Measurements from ENCODE around the gene PDIK1L.

DNA sequence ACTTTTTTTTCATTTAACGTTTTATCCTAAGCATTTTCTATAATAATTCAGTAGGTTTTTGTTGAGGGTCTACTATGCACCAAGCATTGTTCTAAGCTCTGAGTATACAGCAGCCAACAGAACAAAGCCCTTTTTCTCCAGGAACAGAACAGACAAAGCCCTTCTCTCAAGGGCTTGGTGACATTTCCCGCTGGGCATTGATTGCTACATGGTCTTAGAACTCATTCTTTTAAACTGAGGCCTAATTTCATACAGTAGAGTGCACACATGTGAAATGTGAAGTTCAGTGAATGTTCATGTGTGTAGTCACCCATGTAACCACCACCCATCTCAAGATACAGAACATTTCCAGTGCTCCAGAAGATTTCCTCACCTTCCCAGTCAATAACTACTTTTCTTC, 15.2 kb upstream of the PDIK1L start:
- TF ChIP-seq, protein P1, sequence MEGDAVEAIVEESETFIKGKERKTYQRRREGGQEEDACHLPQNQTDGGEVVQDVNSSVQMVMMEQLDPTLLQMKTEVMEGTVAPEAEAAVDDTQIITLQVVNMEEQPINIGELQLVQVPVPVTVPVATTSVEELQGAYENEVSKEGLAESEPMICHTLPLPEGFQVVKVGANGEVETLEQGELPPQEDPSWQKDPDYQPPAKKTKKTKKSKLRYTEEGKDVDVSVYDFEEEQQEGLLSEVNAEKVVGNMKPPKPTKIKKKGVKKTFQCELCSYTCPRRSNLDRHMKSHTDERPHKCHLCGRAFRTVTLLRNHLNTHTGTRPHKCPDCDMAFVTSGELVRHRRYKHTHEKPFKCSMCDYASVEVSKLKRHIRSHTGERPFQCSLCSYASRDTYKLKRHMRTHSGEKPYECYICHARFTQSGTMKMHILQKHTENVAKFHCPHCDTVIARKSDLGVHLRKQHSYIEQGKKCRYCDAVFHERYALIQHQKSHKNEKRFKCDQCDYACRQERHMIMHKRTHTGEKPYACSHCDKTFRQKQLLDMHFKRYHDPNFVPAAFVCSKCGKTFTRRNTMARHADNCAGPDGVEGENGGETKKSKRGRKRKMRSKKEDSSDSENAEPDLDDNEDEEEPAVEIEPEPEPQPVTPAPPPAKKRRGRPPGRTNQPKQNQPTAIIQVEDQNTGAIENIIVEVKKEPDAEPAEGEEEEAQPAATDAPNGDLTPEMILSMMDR (conservative IDR thresholded peaks at IDR 0.05), result no peak
- no peak for TF ChIP-seq EZH2 (IDR thresholded peaks at IDR 0.05; ENCODE audit: low read depth)
